ENCODE measurements around the gene DCT. TPM values are rescaled to one million over a fixed set of nuclear protein-coding genes. Genes with fewer than 3 reads are reported as not detected.
"Not testable (repeated sequence)": the region's sequence is repeated elsewhere in the genome, so short reads cannot be mapped to it uniquely, and the experiment has no call there.

The DCT gene
- total and polyA plus RNA-seq, 7 donors, result 0.04 to 1.4 (median 0.50) TPM; not detected in 1

GRCh38 chr13:94503851-94504250, 24.4 kb upstream of the DCT start:
- Histone ChIP-seq H3K4me3 (no peak overlapping the region), H3K27me3 (no peaks in the 10 kb centered on the region), H3K9me3 (no peaks in the 10 kb centered on the region), H3K36me3 (no peaks in the 10 kb centered on the region), H3K4me1 (no peaks in the 10 kb centered on the region), H3K27ac (no peak overlapping the region)
- intact Hi-C loops (cut with DNase I), result no loop called here
- TF ChIP-seq POLR2AphosphoS5 (IDR thresholded peaks at IDR 0.05), result no peak
- no peak for TF ChIP-seq POLR2A (IDR thresholded peaks at IDR 0.05)
- no peak for DNase-seq

- intact Hi-C loops (cut with DNase I); H3K27me3 ChIP-seq; H3K4me1 ChIP-seq; H3K27ac ChIP-seq; DNase-seq; H3K36me3 ChIP-seq; H3K4me3 ChIP-seq; H3K9me3 ChIP-seq: not testable (repeated sequence)
- 89 to 90% methylated on average over 4 of the region's 4 CpGs for WGBS, 2 donors
Measured at GRCh38 chr13:94498831-94499230, 19.3 kb upstream of the DCT start.

- no peaks in the 10 kb centered on the region for H3K36me3 ChIP-seq
- H3K4me3 ChIP-seq, result no peak overlapping the region
- no peaks in the 10 kb centered on the region for H3K27me3 ChIP-seq
- H3K4me1 ChIP-seq, result no peaks in the 10 kb centered on the region
- H3K27ac ChIP-seq, result no peak overlapping the region
- no peak for DNase-seq
- peaks cover 0 to 8% (median 3%) of the 10 kb centered on the region in 4 donors for H3K9me3 ChIP-seq
- intact Hi-C loops (cut with DNase I), result no loop called here
- no peak for TF ChIP-seq EP300 (IDR thresholded peaks at IDR 0.05)
- TF ChIP-seq POLR2AphosphoS5 (IDR thresholded peaks at IDR 0.05), result no peak
- no peak for TF ChIP-seq POLR2A (IDR thresholded peaks at IDR 0.05)
- TF ChIP-seq CTCF (IDR thresholded peaks at IDR 0.05), result no peak
- 90 to 91% methylated on average over 3 of the region's 3 CpGs for WGBS, 2 donors
Measured at GRCh38 chr13:94495806-94496205, 16.3 kb upstream of the DCT start.

GRCh38 chr13:94494026-94494425, 14.5 kb upstream of the DCT start:
- no peak for TF ChIP-seq EP300 (IDR thresholded peaks at IDR 0.05)
- TF ChIP-seq POLR2A (IDR thresholded peaks at IDR 0.05), result no peak
- TF ChIP-seq POLR2AphosphoS5 (IDR thresholded peaks at IDR 0.05), result no peak
- TF ChIP-seq CTCF (IDR thresholded peaks at IDR 0.05), result no peak
- Histone ChIP-seq H3K36me3 (no peaks in the 10 kb centered on the region), H3K4me3 (no peak overlapping the region), H3K27ac (no peak overlapping the region), H3K9me3 (peaks cover 0 to 8% (median 3%) of the 10 kb centered on the region in 4 donors), H3K4me1 (no peaks in the 10 kb centered on the region), H3K27me3 (no peaks in the 10 kb centered on the region)
- 15 to 42% methylated on average over 2 of the region's 2 CpGs for WGBS, 2 donors
- no peak for DNase-seq
- intact Hi-C loops (cut with DNase I), result no loop called here

GRCh38 chr13:94487043-94487442, 7.6 kb upstream of the DCT start:
- no peak for DNase-seq
- TF ChIP-seq EP300 (IDR thresholded peaks at IDR 0.05) (no peak), POLR2AphosphoS5 (IDR thresholded peaks at IDR 0.05) (no peak), CTCF (IDR thresholded peaks at IDR 0.05) (no peak), POLR2A (IDR thresholded peaks at IDR 0.05) (no peak)
- 83 to 89% methylated on average over 2 of the region's 2 CpGs for WGBS, 2 donors
- intact Hi-C loops (cut with DNase I), result no loop called here
- no peak overlapping the region for H3K27ac ChIP-seq
- H3K4me3 ChIP-seq, result no peak overlapping the region
- no peaks in the 10 kb centered on the region for H3K27me3 ChIP-seq
- no peaks in the 10 kb centered on the region for H3K36me3 ChIP-seq
- H3K9me3 ChIP-seq, result peaks cover 0 to 3% (median 0%) of the 10 kb centered on the region in 4 donors
- no peaks in the 10 kb centered on the region for H3K4me1 ChIP-seq

- H3K4me3 ChIP-seq, result no peak overlapping the region
- no peak overlapping the region for H3K27ac ChIP-seq
- no peaks in the 10 kb centered on the region for H3K4me1 ChIP-seq
- 73 to 76% methylated on average over 5 of the region's 5 CpGs for WGBS, 2 donors
- H3K27me3 ChIP-seq, result no peaks in the 10 kb centered on the region
- intact Hi-C loops (cut with DNase I), result no loop called here
- H3K36me3 ChIP-seq, result no peaks in the 10 kb centered on the region
- DNase-seq, result no peak
- peaks cover 0 to 3% (median 0%) of the 10 kb centered on the region in 4 donors for H3K9me3 ChIP-seq
- no peak for TF ChIP-seq POLR2A (IDR thresholded peaks at IDR 0.05)
- no peak for TF ChIP-seq CTCF (IDR thresholded peaks at IDR 0.05)
- TF ChIP-seq EP300 (IDR thresholded peaks at IDR 0.05), result no peak
- TF ChIP-seq POLR2AphosphoS5 (IDR thresholded peaks at IDR 0.05), result no peak
Measured at GRCh38 chr13:94483970-94484369, 4.5 kb upstream of the DCT start.

Measured in sigmoid colon (tissue), 7 donors.